Natural killer cell treated with Interleukin-12 subunit alpha and Interleukin-12 subunit beta and Interleukin-15 and Interleukin-18, amount 100 ng/mL, for 72 hours (primary cell): Measurements from ENCODE around the gene PARK7. TPM values are rescaled to one million over a fixed set of nuclear protein-coding genes. Genes with fewer than 3 reads are reported as not detected.
A peak's percentile ranks its signal among the peaks of the same experiment; 100 is the strongest.
"Not testable (repeated sequence)": the region's sequence is repeated elsewhere in the genome, so short reads cannot be mapped to it uniquely, and the experiment has no call there.

Source experiments
- ATAC-seq, 2 donors: fragments of 150-1000 bp; cut with Tn5 transposase in 1 of 2; sonication (Bioruptor Pico), chemical (Tn5 transposase) in 1 of 2; 2 replicates each; pipeline ENCODE4 v1.10.0; 2021
- DNase-seq: peaks from one replicate; pipeline ENCODE4 v3.0.0; 2022; ENCODE audit warnings: low spot score
- H3K27ac Mint-ChIP-seq, 2 donors: 1 replicate in 1 of 2; 2 replicates in 1 of 2; pipeline ENCODE4 v1.8.0; 2022; ENCODE audit warnings: mixed read lengths in 2 of 2, mild to moderate bottlenecking in 1 of 2, moderate library complexity in 1 of 2
- H3K27me3 Mint-ChIP-seq, 2 donors: 1 replicate in 1 of 2; 2 replicates in 1 of 2; pipeline ENCODE4 v1.8.0; 2022; ENCODE audit warnings: mixed read lengths in 2 of 2
- H3K36me3 Mint-ChIP-seq: one replicate; pipeline ENCODE4 v1.8.0; 2022; ENCODE audit warnings: mixed read lengths
- H3K4me1 Mint-ChIP-seq, 2 donors: 1 replicate in 1 of 2; 2 replicates in 1 of 2; pipeline ENCODE4 v1.8.0; 2022; ENCODE audit warnings: low read depth in 2 of 2, mixed read lengths in 2 of 2, mild to moderate bottlenecking in 1 of 2
- H3K4me3 Mint-ChIP-seq: one replicate; pipeline ENCODE4 v1.8.0; 2022; ENCODE audit warnings: mixed read lengths
- H3K9me3 Mint-ChIP-seq: 2 replicates; pipeline ENCODE4 v1.8.0; 2022; ENCODE audit warnings: mixed read lengths
- total RNA-seq, 2 donors: library from RNA; stranded (reverse); gene quantifications; one replicate each; pipeline ENCODE4 v1.2.3, GENCODE V29; 2022

PARK7 gene
- total RNA-seq, 2 donors from 2014 or later = 417 to 446 TPM

DNA sequence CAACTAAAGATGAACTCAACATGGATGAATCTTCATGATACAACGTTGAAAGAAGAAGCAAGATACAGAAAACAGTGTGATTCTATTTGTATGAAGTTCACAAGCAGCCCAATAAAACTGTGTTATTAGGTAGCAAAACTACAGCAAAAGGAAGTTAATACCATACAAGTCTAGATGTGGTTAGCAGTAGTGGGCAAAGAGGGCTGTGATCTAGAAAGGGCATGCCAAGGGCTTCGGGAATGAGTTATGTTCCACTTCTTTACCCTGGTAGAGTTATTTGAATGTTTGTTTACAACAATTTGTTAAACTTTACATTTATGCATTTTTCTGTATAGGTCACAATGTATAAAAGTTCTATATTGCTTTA, 30.1 kb upstream of the PARK7 start:
- Mint-ChIP-seq H3K9me3 (no peaks in the 10 kb centered on the region), H3K4me1 (peaks cover 51 to 72% of the 10 kb centered on the region in 2 donors), H3K27ac (peak overlapping the region; percentile 86 to 92), H3K36me3 (peaks cover 22% of the 10 kb centered on the region), H3K4me3 (peak overlapping the region; percentile 76), H3K27me3 (no peaks in the 10 kb centered on the region)
- DNase-seq (no peak), ATAC-seq (peak in 1 of 2 donors; percentile 2)

DNA sequence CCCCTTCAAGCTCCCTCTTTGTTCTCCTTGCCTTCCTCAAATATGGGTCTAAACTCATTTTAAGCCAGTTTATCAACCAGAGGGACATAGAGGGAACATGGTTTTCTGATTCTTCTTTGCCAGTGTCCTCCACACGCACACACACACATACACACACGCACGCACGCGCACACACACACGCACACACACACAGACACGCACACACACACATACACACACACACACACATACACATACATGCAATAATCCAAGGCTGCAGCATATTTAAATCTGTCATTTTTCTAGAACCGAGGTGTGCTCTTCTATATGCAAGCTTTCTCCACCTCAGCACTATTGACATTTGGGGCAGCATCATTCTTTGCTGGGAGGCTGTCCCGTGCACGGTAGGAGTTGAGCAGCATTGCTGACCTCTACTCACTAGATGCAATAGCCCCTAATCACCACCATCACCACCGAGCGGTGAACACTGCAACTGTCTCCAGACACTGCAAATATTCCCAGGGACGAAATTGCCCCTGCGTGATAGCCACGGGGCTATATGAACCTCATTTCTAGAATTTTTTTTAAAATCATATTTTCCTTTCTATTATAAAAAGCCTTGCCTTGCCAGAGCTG, 28.9 kb upstream of the PARK7 start:
- no peak for ATAC-seq
- H3K27me3 Mint-ChIP-seq = no peaks in the 10 kb centered on the region
- H3K4me3 Mint-ChIP-seq = peak overlapping the region; percentile 56
- DNase-seq = no peak
- no peaks in the 10 kb centered on the region for H3K9me3 Mint-ChIP-seq
- peaks cover 48 to 69% of the 10 kb centered on the region in 2 donors for H3K4me1 Mint-ChIP-seq
- peaks cover 25% of the 10 kb centered on the region for H3K36me3 Mint-ChIP-seq
- H3K27ac Mint-ChIP-seq = peak overlapping the region; percentile 86 to 92

- H3K27me3 Mint-ChIP-seq = no peaks in the 10 kb centered on the region
- ATAC-seq (no peak), DNase-seq (no peak)
- peak overlapping the region; percentile 89 for H3K4me3 Mint-ChIP-seq
- H3K9me3 Mint-ChIP-seq = no peaks in the 10 kb centered on the region
- H3K27ac Mint-ChIP-seq = peak overlapping the region; percentile 99
- H3K36me3 Mint-ChIP-seq = peaks cover 24% of the 10 kb centered on the region
- H3K4me1 Mint-ChIP-seq = peaks cover 64 to 73% of the 10 kb centered on the region in 2 donors
These were observed 23.4 kb upstream of the PARK7 start for GRCh38 chr1:7938070-7938469.

DNA sequence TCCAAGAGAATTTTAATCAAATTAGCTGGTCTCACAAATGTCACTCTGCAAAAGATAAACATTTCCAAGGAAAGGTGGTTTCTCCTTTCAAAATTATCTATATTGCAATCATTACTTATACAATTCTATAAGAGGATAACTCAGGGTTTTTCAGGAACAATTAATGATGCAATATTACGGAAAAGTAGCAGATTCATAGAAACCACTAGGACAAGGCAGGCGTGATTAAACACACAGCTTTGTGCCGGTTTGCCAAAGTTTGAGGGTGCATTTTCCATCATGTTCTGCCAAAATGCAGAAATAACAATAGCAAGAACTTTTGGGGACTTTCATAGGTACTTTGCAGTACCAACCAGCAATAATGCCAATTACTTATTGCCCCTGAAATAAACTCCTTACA, 21.5 kb upstream of the PARK7 start:
- H3K4me1 Mint-ChIP-seq = peaks cover 62 to 67% of the 10 kb centered on the region in 2 donors
- peaks cover 20% of the 10 kb centered on the region for H3K36me3 Mint-ChIP-seq
- ATAC-seq = no peak
- no peaks in the 10 kb centered on the region for H3K27me3 Mint-ChIP-seq
- peak overlapping the region; percentile 99 for H3K27ac Mint-ChIP-seq
- no peaks in the 10 kb centered on the region for H3K9me3 Mint-ChIP-seq
- no peak for DNase-seq
- H3K4me3 Mint-ChIP-seq = peak overlapping the region; percentile 89

DNA sequence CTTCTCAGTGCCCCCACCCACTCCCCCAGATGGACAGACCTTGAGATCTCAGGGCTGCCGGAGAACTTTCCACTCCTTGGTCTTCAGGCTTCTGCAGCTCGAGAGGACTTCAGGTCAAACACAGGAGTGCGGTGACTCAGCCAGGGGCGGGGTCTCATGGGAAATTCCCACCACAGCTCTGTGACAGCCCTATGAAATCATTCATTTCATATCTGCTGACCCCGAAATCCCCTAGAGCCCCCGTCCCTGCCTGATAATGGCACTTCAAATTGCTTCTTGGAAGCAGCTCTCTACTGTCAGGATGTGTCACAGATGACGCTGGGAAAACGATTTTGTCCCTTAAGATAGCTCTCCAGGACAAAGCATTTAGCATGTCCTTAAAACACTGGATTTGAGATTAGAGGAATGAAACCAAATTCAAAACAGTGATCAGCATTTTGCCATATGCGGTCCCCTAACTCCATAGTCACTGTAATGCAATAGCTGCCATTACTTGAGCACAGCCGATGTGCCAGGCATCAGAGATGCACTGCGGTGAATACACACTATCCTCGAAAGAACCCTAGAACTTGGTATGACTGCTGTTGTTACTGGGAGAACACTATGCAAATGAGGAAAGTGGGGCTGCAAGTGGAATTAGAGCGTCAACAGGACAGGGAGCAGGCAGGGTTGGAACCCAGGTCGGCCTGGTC, 20.6 kb upstream of the PARK7 start, which contains the start of gene TNFRSF9:
Gene TNFRSF9 (minus strand): TSS at position 95 of the 692 bp plus-strand sequence. CDS start 845 bp downstream, outside the sequence.
- H3K4me1 Mint-ChIP-seq = peaks cover 62 to 63% of the 10 kb centered on the region in 2 donors

GRCh38 chr1:7941437-7941793, 20.1 kb upstream of the PARK7 start:
- H3K4me1 Mint-ChIP-seq = peaks cover 59 to 61% of the 10 kb centered on the region in 2 donors
- no peaks in the 10 kb centered on the region for H3K27me3 Mint-ChIP-seq
- H3K27ac Mint-ChIP-seq = peak overlapping the region; percentile 99

More for the DNA sequence above, 20.6 kb upstream of the PARK7 start, which contains the start of gene TNFRSF9:
- Mint-ChIP-seq H3K27me3 (no peaks in the 10 kb centered on the region), H3K27ac (peak within 1 kb of the TSS; percentile 99), H3K4me3 (peak within 1 kb of the TSS; percentile 89), H3K36me3 (peaks cover 20% of the 10 kb centered on the region), H3K9me3 (no peaks in the 10 kb centered on the region)
- DNase-seq = peak; percentile 92
- peak; percentile 91 to 93 for ATAC-seq

GRCh38 chr1:7942214-7942921, 19.1 kb upstream of the PARK7 start:
- Mint-ChIP-seq H3K4me3 (peak overlapping the region; percentile 89), H3K4me1 (peaks cover 55 to 56% of the 10 kb centered on the region in 2 donors), H3K9me3 (no peaks in the 10 kb centered on the region), H3K36me3 (peaks cover 15% of the 10 kb centered on the region), H3K27ac (peak overlapping the region; percentile 99), H3K27me3 (no peaks in the 10 kb centered on the region)
- DNase-seq (peak; percentile 76), ATAC-seq (peak; percentile 53 to 67)

More at GRCh38 chr1:7941437-7941793, 20.1 kb upstream of the PARK7 start:
- H3K36me3 Mint-ChIP-seq = peaks cover 20% of the 10 kb centered on the region
- H3K4me3 Mint-ChIP-seq = peak overlapping the region; percentile 89
- peak in 1 of 2 donors; percentile 13 for ATAC-seq
- DNase-seq = no peak
- H3K9me3 Mint-ChIP-seq = no peaks in the 10 kb centered on the region

- H3K4me1 Mint-ChIP-seq = peaks cover 51 to 54% of the 10 kb centered on the region in 2 donors
- no peaks in the 10 kb centered on the region for H3K27me3 Mint-ChIP-seq
- peak overlapping the region; percentile 99 for H3K27ac Mint-ChIP-seq
- no peak for ATAC-seq
- H3K4me3 Mint-ChIP-seq = peak overlapping the region; percentile 89
- no peak for DNase-seq
- H3K36me3 Mint-ChIP-seq = peaks cover 11% of the 10 kb centered on the region
- no peaks in the 10 kb centered on the region for H3K9me3 Mint-ChIP-seq
These were observed 18.3 kb upstream of the PARK7 start for GRCh38 chr1:7943251-7943650.

DNA sequence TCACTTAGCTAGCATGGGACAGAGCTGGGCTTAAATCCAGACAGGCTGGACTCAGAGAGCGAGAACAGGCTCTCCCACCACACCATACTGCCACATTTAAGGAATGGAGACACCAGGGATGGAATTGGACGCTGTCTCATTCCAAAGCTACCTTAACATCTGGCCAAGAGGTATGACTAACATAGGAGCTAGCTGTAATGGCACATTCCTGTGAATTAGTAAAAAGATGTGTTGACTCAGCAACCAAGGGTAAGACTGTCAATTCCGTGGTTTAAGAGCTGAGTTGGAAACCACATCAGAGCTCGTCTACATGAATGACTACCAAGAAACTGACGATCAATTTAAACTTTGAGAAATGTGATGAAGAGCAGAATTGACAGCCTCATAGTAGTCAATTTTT, 12.6 kb upstream of the PARK7 start:
- H3K4me3 Mint-ChIP-seq = peak overlapping the region; percentile 75
- DNase-seq = peak; percentile 70
- H3K9me3 Mint-ChIP-seq = no peaks in the 10 kb centered on the region
- ATAC-seq = peak; percentile 80 to 86
- H3K36me3 Mint-ChIP-seq = no peaks in the 10 kb centered on the region
- no peaks in the 10 kb centered on the region for H3K27me3 Mint-ChIP-seq
- peaks cover 30 to 50% of the 10 kb centered on the region in 2 donors for H3K4me1 Mint-ChIP-seq
- H3K27ac Mint-ChIP-seq = peak overlapping the region; percentile 86 to 93

GRCh38 chr1:7952791-7953190, 8.7 kb upstream of the PARK7 start:
- not testable (repeated sequence) for H3K36me3 Mint-ChIP-seq, DNase-seq, H3K27me3 Mint-ChIP-seq, H3K9me3 Mint-ChIP-seq, ATAC-seq, H3K4me3 Mint-ChIP-seq, H3K27ac Mint-ChIP-seq
- peaks cover 53 to 59% of the 10 kb centered on the region in 2 donors for H3K4me1 Mint-ChIP-seq

DNA sequence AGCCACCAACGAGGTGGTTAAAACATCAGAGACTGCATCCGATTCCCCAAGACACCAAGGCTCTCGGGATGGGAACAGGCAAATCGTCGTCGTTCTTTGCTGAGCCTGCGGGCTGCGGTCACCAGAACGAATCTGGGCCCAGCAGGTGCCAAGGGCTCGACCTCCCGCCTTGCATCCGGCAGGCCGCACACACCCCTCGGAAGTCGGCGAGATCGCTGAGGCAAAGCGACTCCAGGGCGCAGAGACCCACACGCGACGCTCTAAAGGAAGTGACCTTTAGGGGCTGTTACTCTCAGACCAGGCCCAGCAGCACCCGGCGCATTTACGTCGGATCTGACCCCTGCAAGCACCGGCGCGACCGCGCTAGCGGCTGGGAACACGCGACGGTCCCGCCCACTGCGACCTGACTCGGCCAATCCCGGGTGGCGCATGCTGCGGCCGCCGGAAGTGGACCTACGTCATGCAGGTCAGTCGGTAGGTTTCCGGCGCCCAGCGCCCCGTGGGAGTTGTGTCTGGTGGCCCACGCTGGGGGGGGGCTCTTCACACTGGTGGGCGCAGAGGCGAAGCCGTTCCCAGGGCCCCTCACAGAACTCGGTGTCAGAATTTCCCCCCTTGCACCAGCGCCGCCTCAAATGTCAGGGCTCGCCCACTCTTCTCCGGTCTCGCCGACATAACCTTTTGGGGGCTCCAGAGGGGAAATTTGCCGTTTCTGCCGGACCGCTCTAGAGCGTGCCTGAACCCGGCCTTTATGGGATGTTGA, 7.5 kb upstream of the PARK7 start:
- Mint-ChIP-seq H3K36me3 (no peaks in the 10 kb centered on the region), H3K4me3 (peak overlapping the region; percentile 91), H3K4me1 (peaks cover 46 to 50% of the 10 kb centered on the region in 2 donors), H3K27ac (peak overlapping the region; percentile 98), H3K9me3 (no peaks in the 10 kb centered on the region), H3K27me3 (no peaks in the 10 kb centered on the region)
- ATAC-seq (peak; percentile 95 to 98), DNase-seq (peak; percentile 98)

GRCh38 chr1:7954683-7955082, 6.8 kb upstream of the PARK7 start:
- Mint-ChIP-seq H3K9me3 (no peaks in the 10 kb centered on the region), H3K4me3 (peak overlapping the region; percentile 91), H3K4me1 (peaks cover 41 to 52% of the 10 kb centered on the region in 2 donors), H3K27ac (peak overlapping the region; percentile 98), H3K36me3 (no peaks in the 10 kb centered on the region), H3K27me3 (no peaks in the 10 kb centered on the region)
- no peak for DNase-seq
- ATAC-seq = no peak
